ENCODE data around the gene CYP2A6. TPM values are rescaled to one million over a fixed set of nuclear protein-coding genes. Genes with fewer than 3 reads are reported as not detected.
A peak's percentile ranks its signal among the peaks of the same experiment; 100 is the strongest.

CYP2A6 gene
- total RNA-seq, 1 donor, result not detected

DNA sequence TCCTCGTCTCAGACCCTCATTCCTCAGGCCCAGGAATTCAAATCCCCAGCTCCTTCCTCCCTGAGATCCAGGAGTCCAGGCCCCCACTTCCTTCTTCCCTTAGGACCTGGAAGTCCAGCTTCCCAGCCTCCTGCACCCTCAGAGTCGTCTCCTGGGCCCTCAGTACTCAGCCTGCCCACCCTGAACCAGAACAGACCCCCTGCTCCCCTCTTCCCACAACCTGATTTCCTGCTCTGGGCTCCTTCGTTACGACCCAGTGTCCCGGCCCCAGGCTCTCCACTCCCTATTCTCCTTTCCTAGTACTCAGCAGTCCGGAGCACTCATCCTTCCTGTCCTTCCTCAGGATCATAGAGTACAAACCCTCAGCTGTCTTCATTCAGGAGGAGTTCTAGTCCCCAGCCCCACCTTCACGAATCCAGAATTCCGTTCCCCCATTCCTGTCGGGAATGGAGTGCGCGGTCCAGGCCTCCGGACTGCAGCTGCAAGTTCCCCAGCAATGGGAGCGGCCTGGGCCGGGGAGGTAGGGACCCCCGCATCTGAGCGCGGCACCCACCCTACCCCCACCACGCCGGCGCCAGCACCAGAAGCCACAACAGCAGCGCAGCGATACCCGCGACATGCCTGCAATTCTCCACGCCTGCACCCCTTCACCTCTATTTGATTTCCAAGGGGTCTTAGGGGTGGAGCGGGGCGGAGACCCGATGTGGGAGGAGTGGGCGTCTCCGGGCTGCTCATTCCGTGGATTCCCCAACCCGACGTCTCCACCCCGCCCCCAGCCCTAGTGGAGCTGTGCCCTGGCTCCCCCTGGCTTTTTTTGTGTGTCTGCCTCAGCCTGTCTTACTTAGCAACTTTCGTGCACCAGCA, 38.5 kb downstream of the CYP2A6 start:
- DNase-seq (ENCODE audit: low read depth), result no peak
- peak overlapping the region; percentile 41 for H3K4me3 ChIP-seq (ENCODE audit: low read depth, low read length)
- TF ChIP-seq, protein P1, sequence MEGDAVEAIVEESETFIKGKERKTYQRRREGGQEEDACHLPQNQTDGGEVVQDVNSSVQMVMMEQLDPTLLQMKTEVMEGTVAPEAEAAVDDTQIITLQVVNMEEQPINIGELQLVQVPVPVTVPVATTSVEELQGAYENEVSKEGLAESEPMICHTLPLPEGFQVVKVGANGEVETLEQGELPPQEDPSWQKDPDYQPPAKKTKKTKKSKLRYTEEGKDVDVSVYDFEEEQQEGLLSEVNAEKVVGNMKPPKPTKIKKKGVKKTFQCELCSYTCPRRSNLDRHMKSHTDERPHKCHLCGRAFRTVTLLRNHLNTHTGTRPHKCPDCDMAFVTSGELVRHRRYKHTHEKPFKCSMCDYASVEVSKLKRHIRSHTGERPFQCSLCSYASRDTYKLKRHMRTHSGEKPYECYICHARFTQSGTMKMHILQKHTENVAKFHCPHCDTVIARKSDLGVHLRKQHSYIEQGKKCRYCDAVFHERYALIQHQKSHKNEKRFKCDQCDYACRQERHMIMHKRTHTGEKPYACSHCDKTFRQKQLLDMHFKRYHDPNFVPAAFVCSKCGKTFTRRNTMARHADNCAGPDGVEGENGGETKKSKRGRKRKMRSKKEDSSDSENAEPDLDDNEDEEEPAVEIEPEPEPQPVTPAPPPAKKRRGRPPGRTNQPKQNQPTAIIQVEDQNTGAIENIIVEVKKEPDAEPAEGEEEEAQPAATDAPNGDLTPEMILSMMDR (IDR thresholded peaks at IDR 0.05; ENCODE audit: insufficient read depth, low read depth, low read length), result no peak

DNA sequence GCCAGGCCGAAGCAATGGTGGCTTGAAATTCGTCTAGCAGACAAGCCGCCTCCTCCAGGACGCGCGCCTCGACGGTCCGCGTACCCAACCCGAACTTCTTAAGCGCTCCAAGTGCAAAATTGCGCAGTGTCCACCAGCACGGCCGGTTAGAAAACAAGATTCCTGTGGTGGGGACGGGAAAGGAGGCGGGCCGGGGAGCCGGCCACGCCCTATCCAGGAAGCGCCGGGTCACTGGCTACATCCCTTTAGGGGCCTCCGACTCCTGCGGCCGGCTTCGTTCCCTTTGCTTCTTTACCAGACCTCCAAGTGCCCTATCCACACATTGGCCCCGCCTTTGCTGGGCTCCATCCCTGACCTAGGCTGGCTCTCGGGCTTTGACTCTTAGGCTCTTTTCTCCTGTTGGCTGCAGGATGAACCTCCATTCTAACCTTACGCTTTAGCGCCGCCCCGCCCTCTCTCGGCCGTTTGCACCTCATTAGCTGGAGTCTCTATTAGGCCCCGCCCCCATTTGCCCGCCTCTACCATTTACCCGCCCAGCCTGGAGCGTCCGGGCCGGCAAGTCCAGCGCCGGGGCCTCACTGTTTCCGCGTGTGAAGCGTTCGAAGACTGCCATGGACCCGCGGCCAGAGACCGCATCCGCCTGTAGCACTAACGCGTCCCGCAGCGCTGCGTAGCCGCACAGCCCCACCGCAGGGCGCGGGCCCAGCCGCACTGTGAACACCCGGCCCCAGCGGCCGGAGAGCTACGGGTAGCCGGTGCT, 39.4 kb downstream of the CYP2A6 start:
- peak overlapping the region; percentile 49 for H3K4me3 ChIP-seq (ENCODE audit: low read depth, low read length)
- peak; percentile 94 for DNase-seq (ENCODE audit: low read depth)

DNA sequence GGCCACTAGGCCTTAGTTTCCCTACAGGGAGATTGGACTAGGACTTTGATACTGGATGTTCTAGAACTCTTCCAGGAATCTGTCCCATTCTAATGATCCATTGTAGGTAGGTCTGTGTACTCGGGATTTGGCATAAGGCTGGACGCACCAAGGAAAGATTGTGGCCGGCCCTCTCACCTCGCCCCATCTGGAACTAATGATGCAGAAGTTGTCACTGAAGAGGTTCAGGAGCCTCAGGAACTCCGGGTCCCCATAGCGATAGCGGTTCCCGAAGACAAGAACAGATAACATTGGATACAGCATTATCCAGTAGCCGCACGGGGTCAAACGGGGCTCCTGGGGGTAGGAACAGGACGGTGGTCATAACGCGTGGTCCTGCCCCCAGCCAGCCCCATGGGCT, 40.1 kb downstream of the CYP2A6 start:
- peak overlapping the region; percentile 49 for H3K4me3 ChIP-seq (ENCODE audit: low read depth, low read length)
- no peak for DNase-seq (ENCODE audit: low read depth)
- TF ChIP-seq, protein P1 (IDR thresholded peaks at IDR 0.05; ENCODE audit: insufficient read depth, low read depth, low read length), result no peak

DNA sequence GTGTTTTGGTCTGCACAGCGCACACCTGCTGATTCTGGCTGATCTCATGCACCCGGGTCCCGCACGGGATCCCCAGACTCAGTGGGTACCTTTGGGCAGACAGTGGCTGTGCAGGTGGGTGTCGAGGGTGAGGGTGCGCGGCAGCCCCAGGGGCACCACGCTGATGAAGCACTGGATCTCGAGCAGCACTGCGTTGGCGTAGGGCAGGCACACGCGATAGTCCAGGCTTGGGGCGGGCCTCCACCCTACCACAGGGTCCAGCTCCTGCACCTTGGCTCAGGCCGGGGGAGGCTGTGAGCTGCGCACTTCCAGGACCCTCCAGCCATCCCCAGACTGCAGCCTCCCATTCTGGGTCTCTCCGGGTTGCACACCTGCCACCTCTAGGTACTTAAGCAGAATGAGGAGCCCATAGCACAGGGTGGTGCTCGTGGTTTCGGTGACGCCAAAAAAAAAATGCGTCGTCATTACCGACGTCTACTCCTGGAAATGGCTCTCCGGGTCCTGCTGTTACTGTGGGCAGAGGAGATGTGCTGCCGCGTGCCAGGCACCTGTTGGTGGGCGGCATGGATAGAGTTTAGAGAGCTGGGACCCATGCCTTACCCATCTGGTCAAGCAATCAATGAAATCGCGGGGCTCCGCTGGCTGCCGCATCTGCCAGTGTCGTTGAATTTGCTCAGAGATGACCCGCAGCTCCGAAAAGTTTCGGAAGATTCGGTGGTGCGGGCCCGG, 40.7 kb downstream of the CYP2A6 start:
- peak overlapping the region; percentile 49 for H3K4me3 ChIP-seq (ENCODE audit: low read depth, low read length)
- no peak for DNase-seq (ENCODE audit: low read depth)
- TF ChIP-seq, protein P1 (IDR thresholded peaks at IDR 0.05; ENCODE audit: insufficient read depth, low read depth, low read length), result no peak

DNA sequence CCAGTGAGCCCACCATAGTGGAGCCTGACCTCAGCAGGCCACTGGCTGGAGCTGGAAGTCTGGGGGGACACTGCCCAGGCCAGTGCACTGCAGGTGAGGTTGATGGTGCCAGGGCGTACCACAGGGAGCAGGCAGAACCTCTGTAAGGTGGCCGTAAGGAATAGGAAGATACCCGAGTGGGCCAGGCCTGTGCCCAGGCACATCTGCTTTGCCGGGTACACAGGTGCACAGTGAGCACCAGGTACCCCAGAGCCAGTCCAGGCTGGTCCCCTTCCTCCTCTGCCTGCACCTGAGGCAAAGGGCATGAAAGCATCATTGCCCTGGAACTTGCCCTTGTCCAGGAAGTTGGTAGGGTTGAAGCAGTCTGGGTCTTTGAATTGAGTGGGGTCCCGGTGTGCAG, 41.8 kb downstream of the CYP2A6 start:
- TF ChIP-seq, protein P1 (IDR thresholded peaks at IDR 0.05; ENCODE audit: insufficient read depth, low read depth, low read length), result no peak
- DNase-seq (ENCODE audit: low read depth), result no peak
- no peak overlapping the region for H3K4me3 ChIP-seq (ENCODE audit: low read depth, low read length)

DNA sequence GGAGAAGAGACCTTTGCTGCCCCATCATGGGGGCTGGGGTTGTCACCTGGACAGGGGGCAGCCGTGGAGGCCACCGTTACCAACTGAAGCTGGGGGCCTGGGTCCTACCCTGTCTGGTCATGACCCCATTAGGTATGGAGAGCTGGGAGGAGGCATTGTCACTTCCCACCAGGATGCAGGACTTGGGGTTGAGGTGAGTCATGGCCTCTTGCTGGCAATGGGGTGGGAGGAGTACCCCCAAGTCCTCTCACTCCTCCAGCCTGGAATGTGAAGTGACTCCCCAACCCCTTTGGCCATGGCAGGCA, 42.3 kb downstream of the CYP2A6 start:
- no peak overlapping the region for H3K4me3 ChIP-seq (ENCODE audit: low read depth, low read length)
- TF ChIP-seq, protein P1 (IDR thresholded peaks at IDR 0.05; ENCODE audit: insufficient read depth, low read depth, low read length), result no peak
- DNase-seq (ENCODE audit: low read depth), result no peak

All from fibroblast of villous mesenchyme (primary cell).